ENCODE data around the gene RCBTB1.
"Not testable (repeated sequence)": the region's sequence is repeated elsewhere in the genome, so short reads cannot be mapped to it uniquely, and the experiment has no call there.

GRCh38 chr13:49590714-49591113 is 5.4 kb upstream of the RCBTB1 start:
- TF ChIP-seq, protein P1, sequence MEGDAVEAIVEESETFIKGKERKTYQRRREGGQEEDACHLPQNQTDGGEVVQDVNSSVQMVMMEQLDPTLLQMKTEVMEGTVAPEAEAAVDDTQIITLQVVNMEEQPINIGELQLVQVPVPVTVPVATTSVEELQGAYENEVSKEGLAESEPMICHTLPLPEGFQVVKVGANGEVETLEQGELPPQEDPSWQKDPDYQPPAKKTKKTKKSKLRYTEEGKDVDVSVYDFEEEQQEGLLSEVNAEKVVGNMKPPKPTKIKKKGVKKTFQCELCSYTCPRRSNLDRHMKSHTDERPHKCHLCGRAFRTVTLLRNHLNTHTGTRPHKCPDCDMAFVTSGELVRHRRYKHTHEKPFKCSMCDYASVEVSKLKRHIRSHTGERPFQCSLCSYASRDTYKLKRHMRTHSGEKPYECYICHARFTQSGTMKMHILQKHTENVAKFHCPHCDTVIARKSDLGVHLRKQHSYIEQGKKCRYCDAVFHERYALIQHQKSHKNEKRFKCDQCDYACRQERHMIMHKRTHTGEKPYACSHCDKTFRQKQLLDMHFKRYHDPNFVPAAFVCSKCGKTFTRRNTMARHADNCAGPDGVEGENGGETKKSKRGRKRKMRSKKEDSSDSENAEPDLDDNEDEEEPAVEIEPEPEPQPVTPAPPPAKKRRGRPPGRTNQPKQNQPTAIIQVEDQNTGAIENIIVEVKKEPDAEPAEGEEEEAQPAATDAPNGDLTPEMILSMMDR (IDR thresholded peaks at IDR 0.05), result not testable (repeated sequence)
- not testable (repeated sequence) for TF ChIP-seq POLR2A (IDR thresholded peaks at IDR 0.05)
